GM12878 (cell line): Measurements from ENCODE around the gene SOS1. TPM values are rescaled to one million over a fixed set of nuclear protein-coding genes. Genes with fewer than 3 reads are reported as not detected.

Experiments used
- ATAC-seq: fragments of 200-7000 bp; cut with Tn5 transposase; 3 replicates; pipeline ENCODE4 v1.9.1; 2020; ENCODE audit warnings: mild to moderate bottlenecking, moderate library complexity
- BruUV-seq: library from RNA; stranded (reverse); fragments of 400-500 nt; replicated peaks from 2 replicates; lab custom pipeline; 2021; lab: Mats Ljungman, UMichigan
- CTCF ChIA-PET: fragments of 300-600 bp; sonication (Branson Sonifier 250); formaldehyde crosslinking; extraction: SDS; loops from one replicate; lab custom pipeline; 2021; ENCODE audit warnings: inconsistent platforms; lab: Yijun Ruan, JAX
- POLR2A ChIA-PET: fragments of 350-600 bp; formaldehyde crosslinking; extraction: SDS; loops from one replicate; lab custom pipeline; 2021; ENCODE audit warnings: inconsistent platforms; lab: Charles Lee
- RAD21 ChIA-PET: fragments of 300-600 bp; sonication (Branson Sonifier 250); formaldehyde crosslinking; loops from one replicate; lab custom pipeline; 2023; ENCODE audit warnings: antibody characterized with exemption; ENCODE audit not compliant: unreplicated experiment; lab: Charles Lee
- SMC1A ChIA-PET: fragments of 300-600 bp; sonication (Branson Sonifier 250); formaldehyde crosslinking; loops from one replicate; lab custom pipeline; 2023; ENCODE audit not compliant: unreplicated experiment, uncharacterized antibody; lab: Charles Lee
- DNase-seq: peaks from one replicate; pipeline ENCODE4 v3.0.0-alpha.2; 2011; ENCODE audit warnings: low read depth, low spot score
- FAIRE-seq: peaks from 3 replicates; lab custom pipeline; 2011; peaks lifted over from hg19 to GRCh38; lab: Jason Lieb, UNC
- H2AFZ ChIP-seq: 2 replicates; pipeline ENCODE4 v1.6.0; 2011; ENCODE audit warnings: low read depth, low read length, control low read depth; ENCODE audit not compliant: control insufficient read depth
- H3K27ac ChIP-seq: 2 replicates; pipeline ENCODE4 v1.5.1; 2011; ENCODE audit warnings: control low read depth; ENCODE audit not compliant: control insufficient read depth, insufficient read depth
- H3K27me3 ChIP-seq, 2 experiments: replicated peaks in 1 of 2; 2 replicates each; pipeline versions ENCODE4 v1.6.0 to v1.6.1; 2011; ENCODE audit warnings: low read length in 1 of 2; ENCODE audit not compliant: control insufficient read depth in 2 of 2, insufficient read depth in 2 of 2
- H3K36me3 ChIP-seq, 2 experiments: 2 replicates each; pipeline ENCODE4 v1.5.1; 2011; ENCODE audit warnings: low read length in 1 of 2; ENCODE audit not compliant: control insufficient read depth in 2 of 2, insufficient read depth in 2 of 2
- H3K4me1 ChIP-seq: 2 replicates; pipeline ENCODE4 v1.6.1; 2011; ENCODE audit warnings: mild to moderate bottlenecking, low read length, moderate library complexity, mixed read lengths; ENCODE audit not compliant: control insufficient read depth, insufficient read depth
- H3K4me2 ChIP-seq: 2 replicates; pipeline ENCODE4 v1.6.0; 2011; ENCODE audit warnings: control low read depth; ENCODE audit not compliant: control insufficient read depth, insufficient read depth
- H3K4me3 ChIP-seq: fragments of 200-600 bp; sonication (generic); 2 replicates; pipeline ENCODE4 v1.5.1; 2016
- H3K79me2 ChIP-seq: 2 replicates; pipeline ENCODE4 v1.6.0; 2011; ENCODE audit warnings: low read length; ENCODE audit not compliant: control insufficient read depth, insufficient read depth
- H3K9ac ChIP-seq: 2 replicates; pipeline ENCODE4 v1.8.0; 2011; ENCODE audit warnings: low read length, control low read depth, mixed read lengths; ENCODE audit not compliant: control insufficient read depth, insufficient read depth
- H3K9me3 ChIP-seq: replicated peaks from 3 replicates; pipeline ENCODE4 v1.5.1; 2011; ENCODE audit warnings: mild to moderate bottlenecking, low read length; ENCODE audit not compliant: control insufficient read depth, insufficient read depth
- H4K20me1 ChIP-seq: 2 replicates; pipeline ENCODE4 v1.6.0; 2011; ENCODE audit not compliant: control insufficient read depth, insufficient read depth
- CEBPB ChIP-seq, 2 experiments: fragments of 150-350 bp in 1 of 2; IDR thresholded peaks; 2 replicates each; pipeline ENCODE4 v1.6.1; 2012 to 2014; ENCODE audit warnings: low read depth in 2 of 2, low read length in 2 of 2, borderline replicate concordance in 1 of 2, inconsistent platforms in 1 of 2
- IKZF1 ChIP-seq: fragments of 450-650 bp; conservative IDR thresholded peaks from 2 replicates; pipeline ENCODE4 v1.6.1; 2017; ENCODE audit warnings: antibody characterized with exemption, mild to moderate bottlenecking
- PML ChIP-seq: IDR thresholded peaks from 2 replicates; pipeline ENCODE4 v1.6.1; 2012; ENCODE audit warnings: low read length, inconsistent platforms
- STAT1 ChIP-seq: fragments of 450-650 bp; conservative IDR thresholded peaks from 2 replicates; pipeline ENCODE4 v1.6.1; 2014; ENCODE audit warnings: antibody characterized with exemption, mild to moderate bottlenecking
- TBL1XR1 ChIP-seq: IDR thresholded peaks from 2 replicates; pipeline ENCODE4 v1.6.1; 2012; ENCODE audit warnings: low read depth, low read length, improper control_type of control experiment
- WGBS: methylation state at CpG from one replicate; pipeline ENCODE4 v1.1.6; 2016; ENCODE audit warnings: low lambda C conversion rate; ENCODE audit not compliant: insufficient replicate concordance, insufficient coverage; ENCODE audit errors: missing lambda C conversion rate; 5-methylcytosine and 5-hydroxymethylcytosine counted together
- in situ Hi-C: fragments of 300-500 bp; cut with MboI; formaldehyde crosslinking; loops from 9 replicates; pipeline ENCODE4 v1.14.3; 2018; ENCODE audit warnings: mixed read lengths
- intact Hi-C: fragments of 100-400 bp; cut with micrococcal nuclease; formaldehyde crosslinking; loops from one replicate; pipeline ENCODE4 v1.14.2; 2022; ENCODE audit not compliant: unreplicated experiment
- polyA plus RNA-seq, 11 experiments: library from polyadenylated mRNA; depleted of rRNA in 4 of 11; unstranded in 6 of 11; stranded (reverse) in 5 of 11; fragments of >200 nt; fragmentation: Nextera tagmentation in 4 of 11; fragmentation: Illumina TruSeq in 1 of 11; extraction: Ambion mirVana in 4 of 11; extraction: Trizol in 1 of 11; gene quantifications; 1 replicate in 1 of 11; 2 replicates in 10 of 11; pipeline versions ENCODE4 v1.2.1 to v1.2.3, GENCODE V29; 2011 to 2016; ENCODE audit warnings: inconsistent platforms in 2 of 11, missing spikeins in 2 of 11, low read depth in 1 of 11
- total RNA-seq, 4 experiments: library from RNA; depleted of rRNA in 3 of 4; stranded (reverse); fragments of >200 nt in 3 of 4; fragmentation: Illumina TruSeq in 1 of 4; extraction: Trizol in 1 of 4; gene quantifications; 2 replicates each; pipeline versions ENCODE4 v1.2.1 to v1.2.3, GENCODE V29; 2013 to 2021
- TF ChIP-seq, protein P1 (sequence below): fragments of 450-650 bp; IDR thresholded peaks from 2 replicates; pipeline ENCODE4 v1.6.1; 2016; ENCODE audit warnings: mild to moderate bottlenecking
- TF ChIP-seq, protein P2 (sequence below): IDR thresholded peaks from 2 replicates; pipeline ENCODE4 v1.6.1; 2011; ENCODE audit warnings: low read depth, mild to moderate bottlenecking, low read length, moderate library complexity, borderline replicate concordance; ENCODE audit errors: extremely low read depth

The SOS1 gene
- total and polyA plus RNA-seq, 10 of the 15 experiments (the other 5 are each of a cell fraction or from before 2014, with no cell fraction given): 2.1 to 24.1 (median 8.5) TPM

DNA sequence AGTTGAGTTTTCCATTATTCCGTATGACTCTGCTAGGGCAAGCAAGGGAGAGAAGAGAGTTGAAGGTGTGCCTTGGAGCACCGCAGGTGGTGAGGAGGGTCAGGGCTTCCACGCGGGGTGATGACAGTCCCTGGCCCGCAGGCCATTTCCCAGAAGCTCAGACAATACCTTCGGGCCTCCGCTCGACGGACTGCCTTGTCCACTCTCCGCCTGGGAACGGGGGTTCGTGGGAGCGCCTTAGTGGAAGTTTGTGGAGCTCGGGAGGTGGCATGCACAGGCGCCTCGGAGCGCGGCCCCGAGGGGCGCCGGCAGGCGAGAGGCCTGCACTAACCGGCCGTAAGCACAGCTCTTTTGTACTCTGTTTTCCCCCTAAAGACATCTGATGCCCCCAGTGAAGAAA is 161.4 kb downstream of the SOS1 start:
- CTCF ChIA-PET: no interaction called here
- intact Hi-C loops: no loop called here
- H3K79me2 ChIP-seq: no peaks in the 10 kb centered on the region
- TF ChIP-seq, protein P1, sequence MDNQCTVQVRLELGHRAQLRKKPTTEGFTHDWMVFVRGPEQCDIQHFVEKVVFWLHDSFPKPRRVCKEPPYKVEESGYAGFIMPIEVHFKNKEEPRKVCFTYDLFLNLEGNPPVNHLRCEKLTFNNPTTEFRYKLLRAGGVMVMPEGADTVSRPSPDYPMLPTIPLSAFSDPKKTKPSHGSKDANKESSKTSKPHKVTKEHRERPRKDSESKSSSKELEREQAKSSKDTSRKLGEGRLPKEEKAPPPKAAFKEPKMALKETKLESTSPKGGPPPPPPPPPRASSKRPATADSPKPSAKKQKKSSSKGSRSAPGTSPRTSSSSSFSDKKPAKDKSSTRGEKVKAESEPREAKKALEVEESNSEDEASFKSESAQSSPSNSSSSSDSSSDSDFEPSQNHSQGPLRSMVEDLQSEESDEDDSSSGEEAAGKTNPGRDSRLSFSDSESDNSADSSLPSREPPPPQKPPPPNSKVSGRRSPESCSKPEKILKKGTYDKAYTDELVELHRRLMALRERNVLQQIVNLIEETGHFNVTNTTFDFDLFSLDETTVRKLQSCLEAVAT: no peak
- FAIRE-seq (no peak), ATAC-seq (no peak), DNase-seq (no peak)
- H3K4me2 ChIP-seq: no peak overlapping the region
- H3K4me1 ChIP-seq: no peaks in the 10 kb centered on the region
- H3K9ac ChIP-seq: no peak overlapping the region
- BruUV-seq: no TSS peak
- no peaks in the 10 kb centered on the region for H4K20me1 ChIP-seq
- SMC1A ChIA-PET: no interaction called here
- peaks cover 1 to 4% of the 10 kb centered on the region in 2 experiments; a peak in 2 of 4 replicates for H3K27me3 ChIP-seq
- RAD21 ChIA-PET: no interaction called here
- H3K27ac ChIP-seq: no peak overlapping the region
- no peaks in the 10 kb centered on the region; the same call in 2 of the 3 replicates for H3K9me3 ChIP-seq
- in situ Hi-C loops: no loop called here
- H3K36me3 ChIP-seq: no peaks in the 10 kb centered on the region
- no peak overlapping the region for H2AFZ ChIP-seq
- POLR2A ChIA-PET: no interaction called here
- WGBS: 96% methylated on average over 24 of the region's 24 CpGs
- no peak overlapping the region for H3K4me3 ChIP-seq

DNA sequence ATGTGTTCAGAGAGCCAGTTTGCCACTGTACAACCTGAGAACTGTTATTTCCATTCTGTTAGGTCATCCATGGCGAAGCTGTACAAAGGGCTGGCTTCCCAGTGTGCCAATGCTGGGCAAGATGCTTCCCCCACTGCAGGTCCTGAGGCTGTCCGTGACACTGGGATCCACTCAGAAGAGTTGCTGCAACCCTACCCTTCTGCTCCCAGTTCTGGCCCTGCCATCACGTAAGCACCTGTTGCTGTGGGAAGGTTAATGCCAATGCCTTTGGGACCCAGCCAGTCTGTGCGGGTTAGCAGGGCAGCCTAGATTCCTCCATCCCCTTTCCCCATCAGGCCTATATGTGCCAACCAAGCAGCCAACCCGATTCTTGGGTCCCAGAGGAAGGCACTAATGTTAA is 162.9 kb downstream of the SOS1 start:
- no peaks in the 10 kb centered on the region; the same call in 2 of the 3 replicates for H3K9me3 ChIP-seq

More for the DNA sequence above, 162.9 kb downstream of the SOS1 start:
- intact Hi-C loops (no loop called here), in situ Hi-C loops (no loop called here)
- Histone ChIP-seq H3K79me2 (no peaks in the 10 kb centered on the region), H3K4me2 (no peak overlapping the region), H3K4me3 (no peak overlapping the region), H3K9ac (no peak overlapping the region), H3K27me3 (peaks cover 0 to 1% of the 10 kb centered on the region in 2 experiments; a peak in 1 of 4 replicates), H2AFZ (no peak overlapping the region), H3K27ac (no peak overlapping the region), H3K4me1 (no peaks in the 10 kb centered on the region), H4K20me1 (no peaks in the 10 kb centered on the region), H3K36me3 (no peaks in the 10 kb centered on the region)
- no TSS peak for BruUV-seq
- FAIRE-seq (no peak), ATAC-seq (no peak), DNase-seq (no peak)
- POLR2A ChIA-PET: no interaction called here
- RAD21 ChIA-PET: interaction anchor here (1.0 kb wide), 1 partner anchor 11 kb away, joined by 3 read pairs; no protein-coding TSS in a partner anchor
- TF ChIP-seq, protein P2, sequence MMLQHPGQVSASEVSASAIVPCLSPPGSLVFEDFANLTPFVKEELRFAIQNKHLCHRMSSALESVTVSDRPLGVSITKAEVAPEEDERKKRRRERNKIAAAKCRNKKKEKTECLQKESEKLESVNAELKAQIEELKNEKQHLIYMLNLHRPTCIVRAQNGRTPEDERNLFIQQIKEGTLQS: no peak
- TF ChIP-seq IKZF1: no peak
- no peak for TF ChIP-seq PML
- no peak for TF ChIP-seq TBL1XR1
- TF ChIP-seq STAT1: no peak
- TF ChIP-seq CEBPB (IDR thresholded peaks at IDR 0.05; ENCODE audit: borderline replicate concordance in 1 of 2, low read depth in 2 of 2, low read length in 2 of 2): no peak
- SMC1A ChIA-PET: no interaction called here
- WGBS: 38% methylated on average over 5 of the region's 5 CpGs
- CTCF ChIA-PET: no interaction called here
